Activated naive CD8-positive, alpha-beta T cell (primary cell): ENCODE results near the gene ALG6.
"Not testable (repeated sequence)": the region's sequence is repeated elsewhere in the genome, so short reads cannot be mapped to it uniquely, and the experiment has no call there.

Experiments
- H3K27ac Mint-ChIP-seq: one replicate; pipeline ENCODE4 v1.8.0; 2021; ENCODE audit warnings: mixed read lengths
- H3K27me3 Mint-ChIP-seq: one replicate; pipeline ENCODE4 v1.8.0; 2021; ENCODE audit warnings: mixed read lengths
- H3K36me3 Mint-ChIP-seq: one replicate; pipeline ENCODE4 v1.8.0; 2021; ENCODE audit warnings: mixed read lengths
- H3K4me1 Mint-ChIP-seq: one replicate; pipeline ENCODE4 v1.8.0; 2021; ENCODE audit warnings: low read depth, mixed read lengths
- H3K4me3 Mint-ChIP-seq: one replicate; pipeline ENCODE4 v1.8.0; 2021; ENCODE audit warnings: mild to moderate bottlenecking, mixed read lengths
- H3K9me3 Mint-ChIP-seq: one replicate; pipeline ENCODE4 v1.8.0; 2021; ENCODE audit warnings: low read depth, mixed read lengths

Gene ALG6

GRCh38 chr1:63418101-63418500 lies 50.7 kb downstream of the ALG6 start:
- H3K4me3 Mint-ChIP-seq, result no peak overlapping the region
- no peaks in the 10 kb centered on the region for H3K4me1 Mint-ChIP-seq
- H3K9me3 Mint-ChIP-seq, result no peaks in the 10 kb centered on the region
- no peaks in the 10 kb centered on the region for H3K27me3 Mint-ChIP-seq
- no peak overlapping the region for H3K27ac Mint-ChIP-seq
- H3K36me3 Mint-ChIP-seq, result peaks cover 31% of the 10 kb centered on the region

DNA sequence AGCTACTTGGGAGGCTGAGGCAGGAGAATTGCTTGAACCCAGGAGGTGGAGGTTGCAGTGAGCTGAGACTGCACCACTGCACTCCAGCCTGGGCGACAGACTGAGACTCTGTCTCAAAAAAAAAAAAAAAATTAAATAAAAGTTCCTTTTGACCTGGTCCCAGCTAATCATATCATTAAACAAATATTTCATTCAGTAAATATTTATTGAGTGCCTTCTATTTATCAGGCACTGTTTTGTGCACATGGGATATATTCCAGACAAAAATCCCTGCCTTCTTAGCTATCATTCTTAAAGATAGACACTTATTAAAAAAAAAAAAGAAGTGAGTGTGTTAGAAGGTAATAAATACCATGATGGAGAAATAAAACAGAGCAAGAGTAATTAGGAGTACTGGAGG lies 53.3 kb downstream of the ALG6 start:
- not testable (repeated sequence) for H3K4me1 Mint-ChIP-seq, H3K27me3 Mint-ChIP-seq, H3K9me3 Mint-ChIP-seq, H3K4me3 Mint-ChIP-seq, H3K27ac Mint-ChIP-seq
- peaks cover 29% of the 10 kb centered on the region for H3K36me3 Mint-ChIP-seq

DNA sequence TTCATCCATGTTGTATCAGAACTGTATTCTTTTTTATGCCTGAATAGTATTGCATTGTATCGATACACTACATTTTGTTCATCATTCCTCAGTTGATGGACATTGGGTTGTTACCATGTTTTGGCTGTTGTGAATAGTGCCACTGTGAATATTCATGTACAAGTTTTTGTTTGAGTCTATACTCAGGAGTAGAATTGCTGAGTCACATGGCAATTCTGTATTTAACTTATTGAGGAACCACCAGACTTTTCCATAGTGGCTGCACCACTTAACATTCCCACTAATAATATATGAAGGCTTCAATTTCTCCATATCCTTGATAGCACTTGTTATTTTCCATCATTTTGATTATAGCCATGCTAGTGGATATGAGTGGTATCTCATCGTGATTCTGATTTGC lies 56.2 kb downstream of the ALG6 start:
- Mint-ChIP-seq H3K4me3 (no peak overlapping the region), H3K4me1 (no peaks in the 10 kb centered on the region), H3K9me3 (no peaks in the 10 kb centered on the region), H3K27me3 (no peaks in the 10 kb centered on the region), H3K27ac (no peak overlapping the region), H3K36me3 (peaks cover 17% of the 10 kb centered on the region)

DNA sequence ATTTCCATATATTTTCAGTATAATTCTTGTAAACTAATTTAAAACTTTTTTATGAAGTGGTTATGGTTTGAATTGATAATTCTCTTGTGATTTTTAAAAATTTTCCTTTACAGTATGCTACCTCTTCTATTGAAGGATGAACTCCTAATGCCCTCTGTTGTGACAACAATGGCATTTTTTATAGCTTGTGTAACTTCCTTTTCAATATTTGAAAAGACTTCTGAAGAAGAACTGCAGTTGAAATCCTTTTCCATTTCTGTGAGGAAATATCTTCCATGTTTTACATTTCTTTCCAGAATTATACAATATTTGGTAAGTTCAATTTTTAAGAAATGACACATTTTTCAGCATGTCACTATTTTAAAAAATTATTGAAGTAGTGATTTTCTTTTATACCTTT lies 61.4 kb downstream of the ALG6 start:
- peaks cover 24% of the 10 kb centered on the region for H3K36me3 Mint-ChIP-seq
- H3K27me3 Mint-ChIP-seq, result no peaks in the 10 kb centered on the region
- H3K27ac Mint-ChIP-seq, result no peak overlapping the region
- H3K4me1 Mint-ChIP-seq, result no peaks in the 10 kb centered on the region
- H3K9me3 Mint-ChIP-seq, result peaks cover 13% of the 10 kb centered on the region
- no peak overlapping the region for H3K4me3 Mint-ChIP-seq

DNA sequence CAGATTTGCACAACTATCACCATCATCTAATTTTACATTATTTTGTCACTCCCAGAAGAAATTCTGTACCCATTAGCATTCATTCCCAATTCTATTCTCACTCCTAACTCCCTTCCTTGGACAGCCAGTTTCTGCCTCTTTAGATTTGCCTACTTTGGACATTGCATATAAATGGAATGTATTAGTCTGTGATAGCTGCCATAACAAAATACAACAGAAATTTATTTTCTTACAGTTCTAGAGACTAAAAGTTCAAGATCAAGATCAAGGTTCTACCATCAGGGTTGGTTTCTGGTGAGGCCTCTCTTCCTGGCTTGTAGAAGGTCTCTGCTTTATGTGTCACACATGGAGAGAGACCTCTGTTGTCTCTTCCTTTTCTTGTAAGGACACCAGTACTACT lies 61.9 kb downstream of the ALG6 start:
- Mint-ChIP-seq H3K9me3 (peaks cover 13% of the 10 kb centered on the region), H3K36me3 (peaks cover 24% of the 10 kb centered on the region), H3K4me3 (no peak overlapping the region), H3K4me1 (no peaks in the 10 kb centered on the region), H3K27ac (no peak overlapping the region), H3K27me3 (no peaks in the 10 kb centered on the region)

DNA sequence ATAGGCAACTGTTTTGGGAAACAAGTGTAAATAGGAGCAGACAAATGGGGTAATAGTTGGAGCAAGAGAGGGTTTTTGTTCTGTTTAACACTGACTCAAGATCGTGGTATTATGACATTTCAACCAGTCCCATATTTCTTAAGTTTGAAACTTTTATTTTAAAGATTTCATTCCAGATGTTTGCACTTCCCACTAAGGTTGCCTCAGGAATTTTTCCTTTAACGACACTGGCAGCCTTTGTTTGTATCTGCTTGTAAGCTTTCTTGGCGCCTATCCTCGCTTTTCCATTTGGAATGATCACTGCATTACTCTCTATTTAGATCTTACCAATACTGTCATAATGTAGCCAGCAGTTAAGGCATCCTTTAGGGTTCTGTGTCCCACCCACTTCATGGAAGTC lies 67.7 kb downstream of the ALG6 start:
- Mint-ChIP-seq H3K27me3 (no peaks in the 10 kb centered on the region), H3K9me3 (peaks cover 7% of the 10 kb centered on the region), H3K27ac (no peak overlapping the region), H3K4me3 (no peak overlapping the region), H3K36me3 (peaks cover 14% of the 10 kb centered on the region), H3K4me1 (no peaks in the 10 kb centered on the region)

DNA sequence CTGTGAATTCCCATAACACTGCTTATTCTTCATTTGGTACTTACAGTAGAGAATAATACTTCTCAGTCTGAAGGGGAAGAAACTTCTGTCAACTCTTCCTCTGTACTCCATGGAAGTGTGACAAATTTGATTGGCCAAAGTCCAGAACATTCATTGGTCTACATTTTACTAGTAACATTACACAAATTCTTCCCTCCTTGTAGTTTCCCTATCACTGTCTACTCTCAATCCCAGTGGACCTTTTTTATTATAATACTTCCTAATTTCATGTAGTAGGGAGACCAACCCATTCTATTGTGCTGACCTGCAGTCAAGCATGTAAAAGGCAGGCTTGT lies 74.7 kb downstream of the ALG6 start:
- no peak overlapping the region for H3K4me3 Mint-ChIP-seq
- H3K27me3 Mint-ChIP-seq, result no peaks in the 10 kb centered on the region
- no peaks in the 10 kb centered on the region for H3K36me3 Mint-ChIP-seq
- H3K27ac Mint-ChIP-seq, result no peak overlapping the region
- H3K4me1 Mint-ChIP-seq, result no peaks in the 10 kb centered on the region
- no peaks in the 10 kb centered on the region for H3K9me3 Mint-ChIP-seq

DNA sequence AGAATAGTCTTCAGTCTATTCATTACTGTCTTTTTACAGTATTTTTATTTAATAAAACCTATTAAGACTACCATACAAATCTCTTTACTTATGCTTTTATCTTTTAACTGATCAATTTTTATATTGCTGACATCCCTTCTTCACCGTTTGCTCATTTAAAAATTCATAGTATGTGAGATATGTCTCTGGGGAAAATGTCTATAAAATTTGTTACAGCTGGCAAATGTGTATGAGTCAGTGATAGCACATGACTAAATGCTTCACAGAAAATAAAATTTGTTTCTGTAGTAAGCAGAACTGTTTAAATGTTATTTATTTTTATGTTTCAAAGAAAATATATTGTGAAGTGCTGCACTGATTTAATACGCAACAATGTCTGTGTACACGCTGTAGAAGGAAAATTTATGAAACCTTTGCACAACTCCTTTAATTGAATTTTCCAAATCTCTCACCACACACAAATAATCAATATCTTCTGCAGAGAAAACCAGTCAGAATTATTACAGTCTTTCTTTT lies 81.4 kb downstream of the ALG6 start:
- no peak overlapping the region for H3K4me3 Mint-ChIP-seq
- H3K4me1 Mint-ChIP-seq, result no peaks in the 10 kb centered on the region
- no peaks in the 10 kb centered on the region for H3K9me3 Mint-ChIP-seq
- H3K27me3 Mint-ChIP-seq, result no peaks in the 10 kb centered on the region
- H3K27ac Mint-ChIP-seq, result no peak overlapping the region
- H3K36me3 Mint-ChIP-seq, result peaks cover 8% of the 10 kb centered on the region

- H3K27me3 Mint-ChIP-seq, result no peaks in the 10 kb centered on the region
- H3K27ac Mint-ChIP-seq, result no peak overlapping the region
- H3K36me3 Mint-ChIP-seq, result peaks cover 8% of the 10 kb centered on the region
- no peak overlapping the region for H3K4me3 Mint-ChIP-seq
- H3K9me3 Mint-ChIP-seq, result no peaks in the 10 kb centered on the region
- no peaks in the 10 kb centered on the region for H3K4me1 Mint-ChIP-seq
Measured at GRCh38 chr1:63450416-63450815, 83.0 kb downstream of the ALG6 start.

DNA sequence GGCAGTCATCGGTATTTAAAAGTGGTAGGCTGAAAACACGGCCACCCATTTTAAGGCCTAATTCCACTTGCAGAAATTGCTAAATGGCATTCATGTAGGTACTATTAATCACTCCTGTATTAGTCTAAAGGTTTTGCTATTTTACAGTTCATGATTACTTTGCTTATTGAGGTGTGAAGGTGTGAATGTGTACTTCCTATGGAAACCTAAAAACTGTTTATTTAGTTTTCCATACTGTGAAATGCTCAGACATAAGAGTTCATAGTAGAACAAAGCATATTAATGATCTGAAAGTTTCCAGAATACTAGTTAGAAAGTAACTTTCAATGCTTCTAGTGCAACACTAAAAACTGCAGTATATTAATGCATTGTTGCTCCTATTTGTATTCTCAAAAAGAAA lies 85.8 kb downstream of the ALG6 start:
- Mint-ChIP-seq H3K27ac (no peak overlapping the region), H3K4me3 (no peak overlapping the region), H3K36me3 (peaks cover 8% of the 10 kb centered on the region), H3K9me3 (no peaks in the 10 kb centered on the region), H3K4me1 (no peaks in the 10 kb centered on the region), H3K27me3 (no peaks in the 10 kb centered on the region)

DNA sequence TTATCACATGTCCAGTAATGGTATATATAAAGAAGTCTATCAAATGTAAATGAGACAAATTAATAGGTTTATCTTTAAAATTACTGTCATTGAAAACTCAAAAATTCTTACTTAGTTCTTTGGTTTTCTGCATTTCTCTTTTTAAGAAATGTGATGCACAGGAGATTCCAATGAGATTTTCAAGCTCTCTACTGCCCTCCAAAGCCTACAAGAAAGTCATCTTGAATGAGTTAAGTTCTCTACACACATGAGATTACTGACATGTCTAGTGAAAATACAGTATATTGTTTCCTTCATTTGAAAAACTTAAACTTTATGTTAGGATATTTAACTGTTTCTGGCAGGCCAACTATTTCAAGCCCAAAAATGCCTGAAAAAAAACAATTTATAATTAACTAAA lies 86.8 kb downstream of the ALG6 start:
- H3K9me3 Mint-ChIP-seq, result no peaks in the 10 kb centered on the region
- H3K36me3 Mint-ChIP-seq, result peaks cover 12% of the 10 kb centered on the region
- no peaks in the 10 kb centered on the region for H3K4me1 Mint-ChIP-seq

DNA sequence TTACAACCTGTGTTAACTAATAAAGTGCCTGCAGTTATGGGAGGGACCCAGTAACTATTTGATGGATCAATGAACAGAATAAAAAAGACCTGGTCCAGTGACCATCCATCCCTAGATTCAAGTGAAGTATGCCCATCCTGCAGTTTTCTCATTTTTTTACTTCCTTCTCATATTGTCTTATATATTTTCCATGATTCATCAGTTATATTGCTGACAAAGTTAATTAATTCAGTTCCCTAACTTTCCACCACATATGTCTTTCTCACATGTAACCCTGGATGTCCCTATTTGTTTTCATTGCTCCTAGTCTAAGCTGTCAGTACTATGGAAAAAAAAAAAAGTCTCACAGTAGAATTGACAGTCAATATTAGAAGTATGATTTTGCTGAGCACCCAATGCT lies 91.3 kb downstream of the ALG6 start:
- no peaks in the 10 kb centered on the region for H3K27me3 Mint-ChIP-seq
- H3K4me1 Mint-ChIP-seq, result no peaks in the 10 kb centered on the region
- no peak overlapping the region for H3K4me3 Mint-ChIP-seq
- peaks cover 12% of the 10 kb centered on the region for H3K9me3 Mint-ChIP-seq
- H3K27ac Mint-ChIP-seq, result no peak overlapping the region
- H3K36me3 Mint-ChIP-seq, result peaks cover 26% of the 10 kb centered on the region

More for the DNA sequence above, 86.8 kb downstream of the ALG6 start:
- no peaks in the 10 kb centered on the region for H3K27me3 Mint-ChIP-seq
- no peak overlapping the region for H3K4me3 Mint-ChIP-seq
- H3K27ac Mint-ChIP-seq, result no peak overlapping the region

GRCh38 chr1:63461661-63462230 lies 94.3 kb downstream of the ALG6 start:
- peaks cover 28% of the 10 kb centered on the region for H3K36me3 Mint-ChIP-seq
- H3K4me3 Mint-ChIP-seq, result no peak overlapping the region
- H3K9me3 Mint-ChIP-seq, result peaks cover 12% of the 10 kb centered on the region
- H3K27ac Mint-ChIP-seq, result no peak overlapping the region
- H3K4me1 Mint-ChIP-seq, result no peaks in the 10 kb centered on the region
- no peaks in the 10 kb centered on the region for H3K27me3 Mint-ChIP-seq

- Mint-ChIP-seq H3K9me3 (peaks cover 12% of the 10 kb centered on the region), H3K27me3 (no peaks in the 10 kb centered on the region), H3K27ac (no peak overlapping the region), H3K4me1 (no peaks in the 10 kb centered on the region), H3K36me3 (peaks cover 30% of the 10 kb centered on the region), H3K4me3 (no peak overlapping the region)
Measured at GRCh38 chr1:63463248-63463647, 95.8 kb downstream of the ALG6 start.

DNA sequence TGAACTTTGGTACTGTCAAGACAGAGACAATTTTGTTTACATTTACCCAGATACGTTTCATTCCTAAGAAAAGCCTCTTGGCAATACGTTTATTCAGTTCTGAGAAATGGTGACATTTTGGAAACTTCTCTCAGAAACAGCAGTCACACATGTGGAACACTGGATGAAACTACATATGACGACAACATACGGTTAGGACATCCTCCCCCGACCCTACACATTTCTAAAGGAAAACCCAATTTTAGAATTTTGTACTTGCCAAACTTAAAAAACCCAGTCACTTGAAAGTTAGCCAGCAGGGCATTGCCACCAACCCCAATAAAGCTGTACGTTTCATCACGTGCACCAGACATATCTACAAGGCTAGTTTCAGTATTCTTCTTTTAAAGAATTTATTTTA lies 98.8 kb downstream of the ALG6 start:
- Mint-ChIP-seq H3K4me3 (no peak overlapping the region), H3K9me3 (peaks cover 16% of the 10 kb centered on the region), H3K27ac (no peak overlapping the region), H3K4me1 (no peaks in the 10 kb centered on the region), H3K27me3 (no peaks in the 10 kb centered on the region), H3K36me3 (peaks cover 32% of the 10 kb centered on the region)

GRCh38 chr1:63466759-63467158 lies 99.3 kb downstream of the ALG6 start:
- Mint-ChIP-seq H3K27me3 (no peaks in the 10 kb centered on the region), H3K9me3 (peaks cover 14% of the 10 kb centered on the region), H3K4me1 (no peaks in the 10 kb centered on the region), H3K4me3 (no peak overlapping the region), H3K27ac (no peak overlapping the region), H3K36me3 (peaks cover 29% of the 10 kb centered on the region)
